Activated CD8-positive, alpha-beta T cell treated with anti-CD3 and anti-CD28 coated beads for 36 hours (primary cell): ENCODE data around the gene C3orf33. TPM values are rescaled to one million over a fixed set of nuclear protein-coding genes. Genes with fewer than 3 reads are reported as not detected.

Source experiments
- ATAC-seq: fragments of 200-7000 bp; cut with Tn5 transposase; one replicate; pipeline ENCODE4 v1.10.0; 2021; ENCODE audit warnings: mild to moderate bottlenecking, moderate library complexity
- CTCF ChIA-PET: fragments of 350-600 bp; sonication (Branson Sonifier 250); formaldehyde crosslinking; loops from one replicate; lab custom pipeline; 2021; ENCODE audit warnings: antibody characterized with exemption; lab: Charles Lee
- POLR2A ChIA-PET: fragments of 350-600 bp; sonication (Branson Sonifier 250); formaldehyde crosslinking; loops from one replicate; lab custom pipeline; 2021; ENCODE audit warnings: antibody characterized with exemption; lab: Charles Lee
- DNase-seq: peaks from one replicate; pipeline ENCODE4 v3.0.0-alpha.2; 2020
- H3K27ac Mint-ChIP-seq: one replicate; pipeline ENCODE4 v1.8.0; 2021; ENCODE audit warnings: mild to moderate bottlenecking, mixed read lengths
- H3K27me3 Mint-ChIP-seq: one replicate; pipeline ENCODE4 v1.8.0; 2021; ENCODE audit warnings: mixed read lengths
- H3K36me3 Mint-ChIP-seq: one replicate; pipeline ENCODE4 v1.8.0; 2021; ENCODE audit warnings: low read depth, mixed read lengths
- H3K4me1 Mint-ChIP-seq: one replicate; pipeline ENCODE4 v1.8.0; 2021; ENCODE audit warnings: low read depth, mixed read lengths
- H3K4me3 Mint-ChIP-seq: one replicate; pipeline ENCODE4 v1.8.0; 2021; ENCODE audit warnings: mild to moderate bottlenecking, moderate library complexity, mixed read lengths
- H3K9me3 Mint-ChIP-seq: one replicate; pipeline ENCODE4 v1.8.0; 2021; ENCODE audit warnings: mixed read lengths
- CTCF ChIP-seq: fragments of 200-600 bp; IDR thresholded peaks from one replicate; pipeline ENCODE4 v1.8.0; 2022; ENCODE audit warnings: antibody characterized with exemption, mild to moderate bottlenecking
- intact Hi-C: fragments of 100-400 bp; cut with micrococcal nuclease; formaldehyde crosslinking; loops from one replicate; pipeline ENCODE4 v1.10.0; 2022
- total RNA-seq, 2 experiments: library from RNA; stranded (reverse); gene quantifications; one replicate each; pipeline ENCODE4 v1.2.3, GENCODE V29; 2021

C3orf33 gene
- total RNA-seq, 2 experiments from 2014 or later: 2.4 to 3.6 TPM

- Mint-ChIP-seq H3K4me1 (peaks cover 7% of the 10 kb centered on the region), H3K27ac (no peak overlapping the region), H3K36me3 (peaks cover 21% of the 10 kb centered on the region), H3K4me3 (no peak overlapping the region), H3K27me3 (no peaks in the 10 kb centered on the region), H3K9me3 (peaks cover 6% of the 10 kb centered on the region)
- POLR2A ChIA-PET: no interaction called here
- intact Hi-C loops: no loop called here
- DNase-seq (no peak), ATAC-seq (no peak)
- no peak for TF ChIP-seq CTCF
- CTCF ChIA-PET: no interaction called here
Observed at GRCh38 chr3:155782390-155782953, 23.6 kb downstream of the C3orf33 start.

- Mint-ChIP-seq H3K27ac (no peak overlapping the region), H3K36me3 (peaks cover 21% of the 10 kb centered on the region), H3K9me3 (peaks cover 6% of the 10 kb centered on the region), H3K27me3 (no peaks in the 10 kb centered on the region), H3K4me3 (no peak overlapping the region), H3K4me1 (no peaks in the 10 kb centered on the region)
- ATAC-seq (no peak), DNase-seq (no peak)
- CTCF ChIA-PET: interaction anchor here (1.4 to 1.9 kb wide), 3 partner anchors 26 to 428 kb away, joined by 3 to 7 read pairs (median 4); partner anchors contain the start of gene C3orf33
- POLR2A ChIA-PET: no interaction called here
- intact Hi-C loops: no loop called here
- no peak for TF ChIP-seq CTCF
Observed at GRCh38 chr3:155780291-155780690, 25.8 kb downstream of the C3orf33 start.

GRCh38 chr3:155778462-155778861 is 27.6 kb downstream of the C3orf33 start:
- no peaks in the 10 kb centered on the region for H3K27me3 Mint-ChIP-seq
- ChIA-PET POLR2A (no interaction called here), CTCF (no interaction called here)
- intact Hi-C loops: no loop called here
- ATAC-seq (no peak), DNase-seq (no peak)
- TF ChIP-seq CTCF: no peak
- no peak overlapping the region for H3K4me3 Mint-ChIP-seq
- no peaks in the 10 kb centered on the region for H3K4me1 Mint-ChIP-seq
- H3K27ac Mint-ChIP-seq: no peak overlapping the region
- peaks cover 6% of the 10 kb centered on the region for H3K9me3 Mint-ChIP-seq
- H3K36me3 Mint-ChIP-seq: peaks cover 29% of the 10 kb centered on the region

GRCh38 chr3:155772801-155773200 is 33.3 kb downstream of the C3orf33 start:
- Mint-ChIP-seq H3K4me3 (no peak overlapping the region), H3K27me3 (no peaks in the 10 kb centered on the region), H3K36me3 (peaks cover 18% of the 10 kb centered on the region), H3K9me3 (no peaks in the 10 kb centered on the region), H3K4me1 (no peaks in the 10 kb centered on the region), H3K27ac (no peak overlapping the region)
- no peak for DNase-seq
- ATAC-seq: no peak
- POLR2A ChIA-PET: interaction anchor here (0.6 kb wide), 1 partner anchor 21 kb away, joined by 3 read pairs; no protein-coding TSS in a partner anchor
- no peak for TF ChIP-seq CTCF
- CTCF ChIA-PET: interaction anchor here (0.8 to 1.9 kb wide), 3 partner anchors 9 to 33 kb away, joined by 3 to 10 read pairs (median 3); partner anchors contain the start of gene C3orf33
- intact Hi-C loops: no loop called here

- Mint-ChIP-seq H3K27ac (no peak overlapping the region), H3K4me3 (no peak overlapping the region), H3K4me1 (peaks cover 2% of the 10 kb centered on the region), H3K36me3 (peaks cover 22% of the 10 kb centered on the region), H3K27me3 (no peaks in the 10 kb centered on the region), H3K9me3 (no peaks in the 10 kb centered on the region)
- ChIA-PET POLR2A (no interaction called here), CTCF (no interaction called here)
- no peak for TF ChIP-seq CTCF
- ATAC-seq: no peak
- intact Hi-C loops: no loop called here
- DNase-seq: no peak
Observed at GRCh38 chr3:155771126-155771525, 35.0 kb downstream of the C3orf33 start.
